Measurements from ENCODE around the gene LCP2. TPM values are rescaled to one million over a fixed set of nuclear protein-coding genes. Genes with fewer than 3 reads are reported as not detected.

LCP2 gene
- total and polyA plus RNA-seq, 2 of the 8 experiments (the other 6 are each of a cell fraction or from before 2014, with no cell fraction given), result 0.26 to 0.33 TPM

DNA sequence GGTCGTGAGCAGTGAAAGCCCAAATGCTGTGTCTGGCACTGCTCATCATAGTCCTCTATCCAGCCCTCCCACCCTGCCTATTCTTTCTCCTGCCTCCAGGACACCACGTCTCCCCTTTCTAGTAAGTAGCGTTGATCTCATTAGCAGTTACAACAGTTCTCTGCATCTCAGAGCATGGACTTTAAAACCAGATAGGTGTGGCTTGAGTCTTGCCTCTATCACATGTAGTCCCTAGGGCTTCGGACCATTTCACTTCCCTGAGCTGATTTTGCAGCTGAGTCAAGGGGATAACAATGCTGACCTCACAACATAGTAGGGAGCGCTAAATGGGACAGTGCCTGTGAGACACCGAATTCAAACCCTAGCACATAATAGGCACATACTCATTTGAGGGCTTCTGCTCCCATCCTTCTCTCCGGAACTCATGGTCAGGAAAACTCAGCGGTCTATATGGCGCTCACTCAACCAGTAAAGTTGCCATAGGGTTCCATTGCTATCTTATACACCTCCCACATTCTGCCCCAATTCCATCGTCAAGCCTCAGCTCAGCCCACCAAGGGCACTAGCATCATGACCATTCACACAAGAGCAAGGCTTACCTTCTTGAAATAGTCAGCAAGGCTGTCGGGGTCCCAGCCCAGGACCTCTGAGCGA lies 515 bp downstream of the LCP2 start (continued):
- TF ChIP-seq, protein P1, sequence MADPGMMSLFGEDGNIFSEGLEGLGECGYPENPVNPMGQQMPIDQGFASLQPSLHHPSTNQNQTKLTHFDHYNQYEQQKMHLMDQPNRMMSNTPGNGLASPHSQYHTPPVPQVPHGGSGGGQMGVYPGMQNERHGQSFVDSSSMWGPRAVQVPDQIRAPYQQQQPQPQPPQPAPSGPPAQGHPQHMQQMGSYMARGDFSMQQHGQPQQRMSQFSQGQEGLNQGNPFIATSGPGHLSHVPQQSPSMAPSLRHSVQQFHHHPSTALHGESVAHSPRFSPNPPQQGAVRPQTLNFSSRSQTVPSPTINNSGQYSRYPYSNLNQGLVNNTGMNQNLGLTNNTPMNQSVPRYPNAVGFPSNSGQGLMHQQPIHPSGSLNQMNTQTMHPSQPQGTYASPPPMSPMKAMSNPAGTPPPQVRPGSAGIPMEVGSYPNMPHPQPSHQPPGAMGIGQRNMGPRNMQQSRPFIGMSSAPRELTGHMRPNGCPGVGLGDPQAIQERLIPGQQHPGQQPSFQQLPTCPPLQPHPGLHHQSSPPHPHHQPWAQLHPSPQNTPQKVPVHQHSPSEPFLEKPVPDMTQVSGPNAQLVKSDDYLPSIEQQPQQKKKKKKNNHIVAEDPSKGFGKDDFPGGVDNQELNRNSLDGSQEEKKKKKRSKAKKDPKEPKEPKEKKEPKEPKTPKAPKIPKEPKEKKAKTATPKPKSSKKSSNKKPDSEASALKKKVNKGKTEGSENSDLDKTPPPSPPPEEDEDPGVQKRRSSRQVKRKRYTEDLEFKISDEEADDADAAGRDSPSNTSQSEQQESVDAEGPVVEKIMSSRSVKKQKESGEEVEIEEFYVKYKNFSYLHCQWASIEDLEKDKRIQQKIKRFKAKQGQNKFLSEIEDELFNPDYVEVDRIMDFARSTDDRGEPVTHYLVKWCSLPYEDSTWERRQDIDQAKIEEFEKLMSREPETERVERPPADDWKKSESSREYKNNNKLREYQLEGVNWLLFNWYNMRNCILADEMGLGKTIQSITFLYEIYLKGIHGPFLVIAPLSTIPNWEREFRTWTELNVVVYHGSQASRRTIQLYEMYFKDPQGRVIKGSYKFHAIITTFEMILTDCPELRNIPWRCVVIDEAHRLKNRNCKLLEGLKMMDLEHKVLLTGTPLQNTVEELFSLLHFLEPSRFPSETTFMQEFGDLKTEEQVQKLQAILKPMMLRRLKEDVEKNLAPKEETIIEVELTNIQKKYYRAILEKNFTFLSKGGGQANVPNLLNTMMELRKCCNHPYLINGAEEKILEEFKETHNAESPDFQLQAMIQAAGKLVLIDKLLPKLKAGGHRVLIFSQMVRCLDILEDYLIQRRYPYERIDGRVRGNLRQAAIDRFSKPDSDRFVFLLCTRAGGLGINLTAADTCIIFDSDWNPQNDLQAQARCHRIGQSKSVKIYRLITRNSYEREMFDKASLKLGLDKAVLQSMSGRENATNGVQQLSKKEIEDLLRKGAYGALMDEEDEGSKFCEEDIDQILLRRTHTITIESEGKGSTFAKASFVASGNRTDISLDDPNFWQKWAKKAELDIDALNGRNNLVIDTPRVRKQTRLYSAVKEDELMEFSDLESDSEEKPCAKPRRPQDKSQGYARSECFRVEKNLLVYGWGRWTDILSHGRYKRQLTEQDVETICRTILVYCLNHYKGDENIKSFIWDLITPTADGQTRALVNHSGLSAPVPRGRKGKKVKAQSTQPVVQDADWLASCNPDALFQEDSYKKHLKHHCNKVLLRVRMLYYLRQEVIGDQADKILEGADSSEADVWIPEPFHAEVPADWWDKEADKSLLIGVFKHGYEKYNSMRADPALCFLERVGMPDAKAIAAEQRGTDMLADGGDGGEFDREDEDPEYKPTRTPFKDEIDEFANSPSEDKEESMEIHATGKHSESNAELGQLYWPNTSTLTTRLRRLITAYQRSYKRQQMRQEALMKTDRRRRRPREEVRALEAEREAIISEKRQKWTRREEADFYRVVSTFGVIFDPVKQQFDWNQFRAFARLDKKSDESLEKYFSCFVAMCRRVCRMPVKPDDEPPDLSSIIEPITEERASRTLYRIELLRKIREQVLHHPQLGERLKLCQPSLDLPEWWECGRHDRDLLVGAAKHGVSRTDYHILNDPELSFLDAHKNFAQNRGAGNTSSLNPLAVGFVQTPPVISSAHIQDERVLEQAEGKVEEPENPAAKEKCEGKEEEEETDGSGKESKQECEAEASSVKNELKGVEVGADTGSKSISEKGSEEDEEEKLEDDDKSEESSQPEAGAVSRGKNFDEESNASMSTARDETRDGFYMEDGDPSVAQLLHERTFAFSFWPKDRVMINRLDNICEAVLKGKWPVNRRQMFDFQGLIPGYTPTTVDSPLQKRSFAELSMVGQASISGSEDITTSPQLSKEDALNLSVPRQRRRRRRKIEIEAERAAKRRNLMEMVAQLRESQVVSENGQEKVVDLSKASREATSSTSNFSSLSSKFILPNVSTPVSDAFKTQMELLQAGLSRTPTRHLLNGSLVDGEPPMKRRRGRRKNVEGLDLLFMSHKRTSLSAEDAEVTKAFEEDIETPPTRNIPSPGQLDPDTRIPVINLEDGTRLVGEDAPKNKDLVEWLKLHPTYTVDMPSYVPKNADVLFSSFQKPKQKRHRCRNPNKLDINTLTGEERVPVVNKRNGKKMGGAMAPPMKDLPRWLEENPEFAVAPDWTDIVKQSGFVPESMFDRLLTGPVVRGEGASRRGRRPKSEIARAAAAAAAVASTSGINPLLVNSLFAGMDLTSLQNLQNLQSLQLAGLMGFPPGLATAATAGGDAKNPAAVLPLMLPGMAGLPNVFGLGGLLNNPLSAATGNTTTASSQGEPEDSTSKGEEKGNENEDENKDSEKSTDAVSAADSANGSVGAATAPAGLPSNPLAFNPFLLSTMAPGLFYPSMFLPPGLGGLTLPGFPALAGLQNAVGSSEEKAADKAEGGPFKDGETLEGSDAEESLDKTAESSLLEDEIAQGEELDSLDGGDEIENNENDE (IDR thresholded peaks at IDR 0.05; ENCODE audit: insufficient replicate concordance, low read length), result no peak
- TF ChIP-seq BCL11A (IDR thresholded peaks at IDR 0.05; ENCODE audit: low read depth in 2 of 2, low read length in 2 of 2), result no peak
- no peak for TF ChIP-seq SUZ12 (IDR thresholded peaks at IDR 0.05; ENCODE audit: low read length)
- no peak for TF ChIP-seq KDM1A (IDR thresholded peaks at IDR 0.05; ENCODE audit: borderline replicate concordance, low read length)
- no peak for TF ChIP-seq CHD1 (IDR thresholded peaks at IDR 0.05; ENCODE audit: low read depth, low read length)
- no peak for TF ChIP-seq BACH1 (IDR thresholded peaks at IDR 0.05; ENCODE audit: low read length)
- TF ChIP-seq, protein P2, sequence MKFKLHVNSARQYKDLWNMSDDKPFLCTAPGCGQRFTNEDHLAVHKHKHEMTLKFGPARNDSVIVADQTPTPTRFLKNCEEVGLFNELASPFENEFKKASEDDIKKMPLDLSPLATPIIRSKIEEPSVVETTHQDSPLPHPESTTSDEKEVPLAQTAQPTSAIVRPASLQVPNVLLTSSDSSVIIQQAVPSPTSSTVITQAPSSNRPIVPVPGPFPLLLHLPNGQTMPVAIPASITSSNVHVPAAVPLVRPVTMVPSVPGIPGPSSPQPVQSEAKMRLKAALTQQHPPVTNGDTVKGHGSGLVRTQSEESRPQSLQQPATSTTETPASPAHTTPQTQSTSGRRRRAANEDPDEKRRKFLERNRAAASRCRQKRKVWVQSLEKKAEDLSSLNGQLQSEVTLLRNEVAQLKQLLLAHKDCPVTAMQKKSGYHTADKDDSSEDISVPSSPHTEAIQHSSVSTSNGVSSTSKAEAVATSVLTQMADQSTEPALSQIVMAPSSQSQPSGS (IDR thresholded peaks at IDR 0.05; ENCODE audit: low read length), result no peak
- no peak for TF ChIP-seq NRF1 (IDR thresholded peaks at IDR 0.05; ENCODE audit: low read depth, low read length)
- no peak for TF ChIP-seq ZNF274 (IDR thresholded peaks at IDR 0.05; ENCODE audit: borderline replicate concordance, extremely low read depth, low read length)

All from H1 (cell line).